HepG2 (cell line): ENCODE measurements around the gene SMIM45.

ENCODE experiments used
- ATAC-seq: fragments of 200-7000 bp; cut with Tn5 transposase; 3 replicates; pipeline ENCODE4 v1.9.1; 2020; ENCODE audit warnings: mild to moderate bottlenecking, moderate library complexity
- BruUV-seq: library from RNA; stranded (reverse); fragments of 400-500 nt; replicated peaks from 2 replicates; lab custom pipeline; 2021; lab: Mats Ljungman, UMichigan
- CTCF ChIA-PET: fragments of 300-600 bp; formaldehyde crosslinking; extraction: SDS; loops from one replicate; lab custom pipeline; 2021; ENCODE audit warnings: low total read pairs, inconsistent platforms, low intra/inter-chr PET ratio; lab: Yijun Ruan, JAX
- POLR2A ChIA-PET: fragments of 350-600 bp; sonication (Branson Sonifier 250); formaldehyde crosslinking; loops from one replicate; lab custom pipeline; 2020; ENCODE audit warnings: antibody characterized with exemption, inconsistent platforms; lab: Yijun Ruan, JAX
- DNase-seq: peaks from one replicate; pipeline ENCODE4 v3.0.0-alpha.2; 2015; ENCODE audit warnings: low spot score
- FAIRE-seq: peaks from 3 replicates; lab custom pipeline; 2011; peaks lifted over from hg19 to GRCh38; lab: Jason Lieb, UNC
- H2AFZ ChIP-seq: one replicate; pipeline ENCODE4 v1.6.1; 2011; ENCODE audit warnings: low read length, inconsistent platforms
- H3K27ac ChIP-seq: fragments of 300-600 bp; 3 replicates; pipeline ENCODE4 v1.8.0; 2011; ENCODE audit warnings: mixed run types, mild to moderate bottlenecking, mixed read lengths, low read length, inconsistent platforms; ENCODE audit not compliant: insufficient read depth; ENCODE audit errors: extremely low read length
- H3K27me3 ChIP-seq, 2 experiments: fragments of 200-600 bp in 1 of 2; 2 replicates in 1 of 2; 3 replicates in 1 of 2; pipeline versions ENCODE4 v1.6.0 to v1.8.0; 2011; ENCODE audit warnings: low read length in 2 of 2, mild to moderate bottlenecking in 2 of 2, moderate library complexity in 2 of 2, inconsistent platforms in 1 of 2; ENCODE audit not compliant: insufficient read depth in 2 of 2, control insufficient read depth in 1 of 2
- H3K36me3 ChIP-seq, 2 experiments: fragments of 200-600 bp in 1 of 2; replicated peaks in 1 of 2; 2 replicates in 1 of 2; 3 replicates in 1 of 2; pipeline versions ENCODE4 v1.5.1 to v1.8.0; 2011; ENCODE audit warnings: low read length in 2 of 2, inconsistent platforms in 1 of 2; ENCODE audit not compliant: insufficient read depth in 2 of 2, control insufficient read depth in 1 of 2
- H3K4me1 ChIP-seq: 2 replicates; pipeline ENCODE4 v1.5.1; 2012; ENCODE audit warnings: low read length, inconsistent platforms; ENCODE audit not compliant: insufficient read depth
- H3K4me2 ChIP-seq: 2 replicates; pipeline ENCODE4 v1.6.0; 2011; ENCODE audit warnings: low read depth, low read length, inconsistent platforms
- H3K4me3 ChIP-seq, 3 experiments: fragments of 200-600 bp in 1 of 3; sonication (generic), shearing (Covaris generic) in 1 of 3; replicated peaks in 1 of 3; 2 replicates each; pipeline ENCODE4 v1.5.1; 2011 to 2016; ENCODE audit warnings: low read length in 3 of 3, inconsistent platforms in 2 of 3, low read depth in 2 of 3, mild to moderate bottlenecking in 2 of 3, control low read depth in 1 of 3, mixed read lengths in 1 of 3; ENCODE audit not compliant: insufficient read depth in 1 of 3
- H3K79me2 ChIP-seq: one replicate; pipeline ENCODE4 v1.6.1; 2011; ENCODE audit warnings: low read length, inconsistent platforms; ENCODE audit not compliant: insufficient read depth
- H3K9ac ChIP-seq: 2 replicates; pipeline ENCODE4 v1.6.0; 2011; ENCODE audit warnings: mild to moderate bottlenecking, low read depth, low read length, inconsistent platforms; ENCODE audit not compliant: insufficient read depth
- H3K9me3 ChIP-seq: 2 replicates; pipeline ENCODE4 v1.5.1; 2012; ENCODE audit warnings: mild to moderate bottlenecking, low read length
- H4K20me1 ChIP-seq: 2 replicates; pipeline ENCODE4 v1.6.0; 2011; ENCODE audit warnings: inconsistent platforms, mild to moderate bottlenecking, low read length, moderate library complexity; ENCODE audit not compliant: insufficient read depth
- FOXP1 ChIP-seq, 2 experiments: fragments of 450-650 bp in 1 of 2; IDR thresholded peaks; 2 replicates each; pipeline ENCODE4 v1.6.1; 2017 to 2018; ENCODE audit warnings: antibody characterized with exemption in 1 of 2
- HNF1A ChIP-seq, 2 experiments: sonication (generic) in 1 of 2; formaldehyde crosslinking in 1 of 2; IDR thresholded peaks; 2 replicates each; pipeline versions ENCODE4 v1.4.0 to v1.6.1; 2016 to 2020; ENCODE audit warnings: borderline replicate concordance in 1 of 2, low read depth in 1 of 2, mild to moderate bottlenecking in 1 of 2, missing genetic modification reagents in 1 of 2
- POLR2A ChIP-seq, 2 experiments: IDR thresholded peaks; 2 replicates each; pipeline ENCODE4 v1.6.1; 2011; ENCODE audit warnings: low read depth in 2 of 2, low read length in 2 of 2, mild to moderate bottlenecking in 1 of 2, moderate library complexity in 1 of 2; ENCODE audit not compliant: insufficient read depth in 1 of 2
- RBFOX2 ChIP-seq: fragments of 200-400 bp; formaldehyde crosslinking; IDR thresholded peaks from 2 replicates; pipeline ENCODE4 v1.6.1; 2017; ENCODE audit warnings: low read depth, mild to moderate bottlenecking, low read length
- SSRP1 ChIP-seq: IDR thresholded peaks from 2 replicates; pipeline ENCODE4 v1.6.1; 2016; ENCODE audit warnings: control low read depth
- ZMYM2 ChIP-seq: sonication (generic); formaldehyde crosslinking; IDR thresholded peaks from 2 replicates; pipeline ENCODE4 v1.8.0; 2022; ENCODE audit warnings: mild to moderate bottlenecking, missing genetic modification reagents
- WGBS: methylation state at CpG from one replicate; pipeline ENCODE4 v1.1.6; 2017; ENCODE audit warnings: low lambda C conversion rate; 5-methylcytosine and 5-hydroxymethylcytosine counted together
- in situ Hi-C: cut with HindIII; loops from 2 replicates; pipeline ENCODE4 v1.10.0; 2017; ENCODE audit warnings: low pct_unique_long_range_greater_than_20kb; ENCODE audit not compliant: extremely low pct_ligation_motif_present
- intact Hi-C: fragments of 100-400 bp; cut with micrococcal nuclease; formaldehyde crosslinking; loops from one replicate; pipeline ENCODE4 v1.10.0; 2022; ENCODE audit not compliant: unreplicated experiment
- TF ChIP-seq, protein P1 (sequence below): sonication (generic); formaldehyde crosslinking; IDR thresholded peaks from 2 replicates; pipeline ENCODE4 v1.4.0; 2020; ENCODE audit warnings: missing genetic modification reagents, low read depth, mild to moderate bottlenecking, borderline replicate concordance

Gene SMIM45

DNA sequence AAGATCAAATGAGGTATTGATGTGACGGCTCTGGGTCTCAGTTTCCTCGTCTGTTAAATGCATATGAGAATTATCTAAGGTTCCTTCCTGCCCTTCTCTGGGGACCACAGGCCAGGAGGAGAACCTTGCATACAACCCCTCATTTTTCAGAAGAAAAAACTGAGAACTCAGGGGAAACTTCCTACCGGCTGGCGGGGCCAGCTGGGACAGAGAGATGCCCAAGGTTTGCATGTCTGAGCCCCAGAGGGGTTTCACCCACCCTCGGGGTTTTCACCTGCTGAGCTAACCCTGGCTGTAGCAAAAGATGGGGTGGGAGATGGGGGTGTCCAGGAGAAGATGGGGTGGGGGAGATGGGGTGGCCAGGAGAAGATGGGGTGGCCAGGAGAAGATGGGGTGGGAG, 29.6 kb upstream of the SMIM45 start:
- Histone ChIP-seq H3K79me2 (no peaks in the 10 kb centered on the region), H3K9me3 (no peaks in the 10 kb centered on the region), H2AFZ (no peak overlapping the region), H3K4me1 (peaks cover 56% of the 10 kb centered on the region), H3K9ac (no peak overlapping the region), H3K27me3 (peaks cover 15 to 49% of the 10 kb centered on the region in 2 experiments; a peak in 4 of 5 replicates), H3K36me3 (no peaks in the 10 kb centered on the region), H3K4me2 (no peak overlapping the region), H3K27ac (no peak overlapping the region), H4K20me1 (no peaks in the 10 kb centered on the region), H3K4me3 (no peak overlapping the region)
- ChIA-PET CTCF (no interaction called here), POLR2A (no interaction called here)
- in situ Hi-C loops = no loop called here
- no TSS peak for BruUV-seq
- DNase-seq = no peak
- FAIRE-seq = no peak
- ATAC-seq = no peak
- TF ChIP-seq FOXP1 (IDR thresholded peaks at IDR 0.05) (no peak), FOXP1 (CRISPR knock-in tag; IDR thresholded peaks at IDR 0.05) (no peak)
- intact Hi-C loops = no loop called here
- WGBS = 47% methylated on average over 5 of the region's 5 CpGs

GRCh38 chr22:41922940-41923594, 28.9 kb upstream of the SMIM45 start:
- 24% methylated on average over 4 of the region's 4 CpGs for WGBS
- FAIRE-seq = no peak
- TF ChIP-seq, protein P1, sequence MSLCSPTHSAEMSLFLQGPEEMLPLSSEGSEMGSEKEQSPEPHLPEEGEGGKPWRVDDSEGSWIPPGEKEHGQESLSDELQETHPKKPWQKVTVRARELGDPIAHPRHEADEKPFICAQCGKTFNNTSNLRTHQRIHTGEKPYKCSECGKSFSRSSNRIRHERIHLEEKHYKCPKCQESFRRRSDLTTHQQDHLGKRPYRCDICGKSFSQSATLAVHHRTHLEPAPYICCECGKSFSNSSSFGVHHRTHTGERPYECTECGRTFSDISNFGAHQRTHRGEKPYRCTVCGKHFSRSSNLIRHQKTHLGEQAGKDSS = peak; percentile 87
- TF ChIP-seq POLR2A (IDR thresholded peaks at IDR 0.05; ENCODE audit: insufficient read depth in 1 of 2, low read depth in 2 of 2, low read length in 2 of 2) = 0 out of 4 replicates have a peak, but pooled peaks of 1 of the 2 experiments have one; percentile 13
- no peak for TF ChIP-seq SSRP1 (CRISPR knock-in tag)
- no peak for TF ChIP-seq ZMYM2 (CRISPR knock-in tag)
- no peak for TF ChIP-seq RBFOX2
- TF ChIP-seq HNF1A (IDR thresholded peaks at IDR 0.05; ENCODE audit: low read depth) = no peak
- TF ChIP-seq HNF1A (CRISPR knock-in tag; IDR thresholded peaks at IDR 0.05; ENCODE audit: borderline replicate concordance) = no peak
- ATAC-seq = no peak
- intact Hi-C loops (no loop called here), in situ Hi-C loops (no loop called here)
- Histone ChIP-seq H3K9me3 (no peaks in the 10 kb centered on the region), H3K4me2 (no peak overlapping the region), H3K27ac (no peak overlapping the region), H3K4me1 (peaks cover 59% of the 10 kb centered on the region), H2AFZ (no peak overlapping the region), H3K27me3 (peaks cover 13 to 41% of the 10 kb centered on the region in 2 experiments; a peak in 4 of 5 replicates), H3K36me3 (no peaks in the 10 kb centered on the region), H3K9ac (no peak overlapping the region), H3K4me3 (no peak overlapping the region), H4K20me1 (no peaks in the 10 kb centered on the region), H3K79me2 (no peaks in the 10 kb centered on the region)
- no peak for DNase-seq
- BruUV-seq = no TSS peak
- CTCF ChIA-PET = no interaction called here
- POLR2A ChIA-PET = no interaction called here
